ENCODE measurements around the gene PKP4. TPM values are rescaled to one million over a fixed set of nuclear protein-coding genes. Genes with fewer than 3 reads are reported as not detected.

PKP4 gene
- total RNA-seq, 1 donor from 2014 or later = 60.8 TPM

DNA sequence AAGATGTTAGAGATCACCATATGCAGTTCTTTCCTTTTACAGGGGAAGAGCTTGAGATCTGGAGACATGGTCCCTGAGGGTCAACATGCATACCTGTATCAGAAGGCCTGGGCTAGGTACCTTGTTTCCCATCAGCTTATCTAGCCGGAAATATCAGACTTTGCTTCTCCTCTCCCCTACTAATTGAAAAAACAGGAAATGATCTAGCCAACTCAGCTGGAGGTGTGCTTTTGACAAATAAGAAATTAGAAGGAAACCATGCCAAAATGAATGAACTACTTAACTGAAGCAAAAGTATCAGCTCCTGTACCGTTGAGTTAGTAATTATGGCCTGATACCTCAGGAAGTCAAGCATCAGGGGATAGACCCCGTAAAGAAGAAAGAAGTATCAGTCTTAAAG is 20.4 kb downstream of the PKP4 start:
- TF ChIP-seq, protein P1, sequence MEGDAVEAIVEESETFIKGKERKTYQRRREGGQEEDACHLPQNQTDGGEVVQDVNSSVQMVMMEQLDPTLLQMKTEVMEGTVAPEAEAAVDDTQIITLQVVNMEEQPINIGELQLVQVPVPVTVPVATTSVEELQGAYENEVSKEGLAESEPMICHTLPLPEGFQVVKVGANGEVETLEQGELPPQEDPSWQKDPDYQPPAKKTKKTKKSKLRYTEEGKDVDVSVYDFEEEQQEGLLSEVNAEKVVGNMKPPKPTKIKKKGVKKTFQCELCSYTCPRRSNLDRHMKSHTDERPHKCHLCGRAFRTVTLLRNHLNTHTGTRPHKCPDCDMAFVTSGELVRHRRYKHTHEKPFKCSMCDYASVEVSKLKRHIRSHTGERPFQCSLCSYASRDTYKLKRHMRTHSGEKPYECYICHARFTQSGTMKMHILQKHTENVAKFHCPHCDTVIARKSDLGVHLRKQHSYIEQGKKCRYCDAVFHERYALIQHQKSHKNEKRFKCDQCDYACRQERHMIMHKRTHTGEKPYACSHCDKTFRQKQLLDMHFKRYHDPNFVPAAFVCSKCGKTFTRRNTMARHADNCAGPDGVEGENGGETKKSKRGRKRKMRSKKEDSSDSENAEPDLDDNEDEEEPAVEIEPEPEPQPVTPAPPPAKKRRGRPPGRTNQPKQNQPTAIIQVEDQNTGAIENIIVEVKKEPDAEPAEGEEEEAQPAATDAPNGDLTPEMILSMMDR (IDR thresholded peaks at IDR 0.05) = no peak
- intact Hi-C loops (cut with DNase I) = no loop called here
- H3K4me1 ChIP-seq = peaks cover 0 to 10% of the 10 kb centered on the region in 2 donors

DNA sequence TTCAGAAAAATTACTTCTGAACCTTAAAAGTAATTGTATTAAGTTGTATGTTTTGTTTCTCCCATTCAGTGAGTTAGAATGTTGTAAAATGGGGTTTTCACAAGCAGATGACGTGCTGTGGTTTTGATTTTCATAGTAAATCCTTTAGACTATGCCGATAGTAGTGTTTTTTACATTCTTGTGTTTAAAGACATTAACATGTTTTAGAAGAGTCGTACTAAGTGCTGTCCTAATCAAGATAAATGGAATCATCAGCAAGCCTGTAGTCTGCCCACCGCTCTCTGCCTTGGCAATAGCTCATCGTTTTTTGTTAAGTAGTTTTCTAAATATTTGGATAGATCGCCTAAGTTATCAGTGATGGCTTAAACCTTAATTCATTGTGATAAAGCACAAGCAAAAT is 21.5 kb downstream of the PKP4 start:
- no peaks in the 10 kb centered on the region for H3K27me3 ChIP-seq
- no peak for DNase-seq (ENCODE audit: low spot score in 2 of 2)
- intact Hi-C loops (cut with DNase I) = no loop called here
- H3K27ac ChIP-seq = peak overlapping the region in 1 of 2 donors; percentile 13
- H3K36me3 ChIP-seq = no peaks in the 10 kb centered on the region
- no peaks in the 10 kb centered on the region for H3K9me3 ChIP-seq
- peak overlapping the region in 1 of 2 donors; percentile 32 for H3K4me3 ChIP-seq
- peaks cover 0 to 10% of the 10 kb centered on the region in 2 donors for H3K4me1 ChIP-seq
- TF ChIP-seq, protein P1 (IDR thresholded peaks at IDR 0.05) = no peak

More for the DNA sequence above, 20.4 kb downstream of the PKP4 start:
- Histone ChIP-seq H3K9me3 (no peaks in the 10 kb centered on the region), H3K27ac (peak overlapping the region; percentile 13 to 26), H3K27me3 (no peaks in the 10 kb centered on the region), H3K36me3 (no peaks in the 10 kb centered on the region), H3K4me3 (no peak overlapping the region)
- no peak for DNase-seq (ENCODE audit: low spot score in 2 of 2)

DNA sequence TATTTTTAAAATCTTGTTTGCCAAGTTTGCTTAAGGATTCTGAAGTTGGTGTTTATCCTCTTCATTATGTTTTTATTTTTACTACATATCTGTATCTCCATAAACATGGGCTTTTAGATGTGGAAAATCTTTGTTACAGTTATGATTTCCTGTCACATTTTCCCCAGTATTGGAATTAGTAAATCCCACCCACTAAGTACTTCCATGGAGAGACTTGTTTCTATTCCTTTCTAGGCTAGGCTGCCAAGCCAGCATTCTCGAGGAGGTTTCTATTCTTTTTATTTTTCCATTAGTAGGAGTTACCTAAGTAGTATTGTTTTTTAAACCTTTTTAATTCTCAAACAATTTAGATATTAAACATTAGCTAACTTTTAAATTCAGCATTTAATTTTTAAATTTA is 22.1 kb downstream of the PKP4 start:
- Histone ChIP-seq H3K4me3 (peak overlapping the region in 1 of 2 donors; percentile 32), H3K9me3 (no peaks in the 10 kb centered on the region), H3K27ac (no peak overlapping the region), H3K27me3 (no peaks in the 10 kb centered on the region), H3K4me1 (peaks cover 0 to 10% of the 10 kb centered on the region in 2 donors), H3K36me3 (no peaks in the 10 kb centered on the region)
- TF ChIP-seq, protein P1 (IDR thresholded peaks at IDR 0.05) = no peak
- DNase-seq (ENCODE audit: low spot score in 2 of 2) = no peak
- intact Hi-C loops (cut with DNase I) = no loop called here

GRCh38 chr2:158481116-158481515 is 24.4 kb downstream of the PKP4 start:
- Histone ChIP-seq H3K9me3 (no peaks in the 10 kb centered on the region), H3K27ac (no peak overlapping the region), H3K4me1 (peaks cover 0 to 10% of the 10 kb centered on the region in 2 donors), H3K36me3 (no peaks in the 10 kb centered on the region), H3K4me3 (no peak overlapping the region), H3K27me3 (no peaks in the 10 kb centered on the region)
- intact Hi-C loops (cut with DNase I) = no loop called here
- no peak for DNase-seq (ENCODE audit: low spot score in 2 of 2)
- TF ChIP-seq, protein P1 (IDR thresholded peaks at IDR 0.05) = no peak

DNA sequence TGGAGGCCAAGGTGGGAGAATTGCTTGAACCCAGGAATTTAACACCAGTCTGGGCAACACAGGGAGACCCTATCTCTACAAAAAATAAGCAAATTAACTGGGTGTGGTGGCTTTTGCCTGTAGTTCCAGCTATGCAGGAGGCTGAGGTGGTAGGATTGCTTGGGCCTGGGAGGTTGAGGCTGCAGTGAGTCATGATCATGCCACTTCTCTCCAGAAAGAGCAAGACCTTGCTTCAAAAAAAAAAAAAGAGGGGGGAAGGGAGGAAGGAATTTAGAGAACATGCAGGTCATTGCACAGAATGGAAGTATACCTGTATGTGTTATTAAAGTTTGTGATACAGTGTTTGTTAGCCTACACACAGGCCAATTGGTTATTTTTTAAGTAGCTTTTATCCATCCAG is 25.8 kb downstream of the PKP4 start:
- Histone ChIP-seq H3K27me3 (no peaks in the 10 kb centered on the region), H3K27ac (no peak overlapping the region), H3K4me1 (peaks cover 4 to 17% of the 10 kb centered on the region in 2 donors), H3K4me3 (no peak overlapping the region), H3K9me3 (no peaks in the 10 kb centered on the region), H3K36me3 (no peaks in the 10 kb centered on the region)
- TF ChIP-seq, protein P1 (IDR thresholded peaks at IDR 0.05) = no peak
- intact Hi-C loops (cut with DNase I) = no loop called here
- DNase-seq (ENCODE audit: low spot score in 2 of 2) = no peak

Data from ascending aorta (tissue), 2 donors.